GM21576 (cell line): ENCODE data around the gene CPNE7.

Experiments used
- ATAC-seq: cut with Tn5 transposase; IDR thresholded peaks from one replicate; pipeline ENCODE4 v1.9.1; 2021; ENCODE audit warnings: mild to moderate bottlenecking, moderate library complexity; ENCODE audit not compliant: unreplicated experiment

Gene CPNE7

DNA sequence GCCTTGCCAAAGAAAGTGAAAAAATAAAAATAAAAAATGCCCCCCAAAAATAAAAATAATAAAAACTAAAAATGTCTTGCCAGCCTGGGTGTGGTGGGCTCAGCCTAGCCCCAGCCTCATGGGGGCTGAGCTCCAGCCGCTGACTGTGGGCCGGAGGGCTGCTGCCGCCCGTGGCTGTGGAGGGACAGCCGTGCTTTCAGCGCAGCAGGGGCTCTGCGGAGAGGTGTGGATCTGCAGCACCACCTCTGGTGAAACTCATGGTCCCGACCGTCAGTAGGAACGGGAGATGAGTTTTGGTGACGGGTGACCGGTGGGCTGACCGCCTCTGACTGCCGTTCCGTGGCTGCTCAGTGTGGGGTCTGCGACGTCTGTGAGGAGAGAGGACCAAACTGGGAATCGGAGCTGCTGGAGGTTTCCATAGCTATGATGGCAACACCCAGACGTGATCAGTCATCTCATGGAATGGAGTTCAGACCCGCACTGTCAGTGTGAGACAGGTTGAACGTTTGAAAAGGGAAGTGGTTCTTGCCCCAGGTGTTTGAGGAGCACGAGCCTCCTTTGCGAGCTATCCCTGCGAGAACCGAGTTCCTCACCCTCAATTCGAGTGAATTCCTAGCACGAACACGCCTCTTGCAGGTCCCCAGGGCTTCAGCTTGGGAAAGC is 27.1 kb upstream of the CPNE7 start:
- ATAC-seq: no peak

- ATAC-seq: no peak
These were observed 26.4 kb upstream of the CPNE7 start for GRCh38 chr16:89549007-89549700.

GRCh38 chr16:89550421-89551007 is 25.0 kb upstream of the CPNE7 start:
- no peak for ATAC-seq

DNA sequence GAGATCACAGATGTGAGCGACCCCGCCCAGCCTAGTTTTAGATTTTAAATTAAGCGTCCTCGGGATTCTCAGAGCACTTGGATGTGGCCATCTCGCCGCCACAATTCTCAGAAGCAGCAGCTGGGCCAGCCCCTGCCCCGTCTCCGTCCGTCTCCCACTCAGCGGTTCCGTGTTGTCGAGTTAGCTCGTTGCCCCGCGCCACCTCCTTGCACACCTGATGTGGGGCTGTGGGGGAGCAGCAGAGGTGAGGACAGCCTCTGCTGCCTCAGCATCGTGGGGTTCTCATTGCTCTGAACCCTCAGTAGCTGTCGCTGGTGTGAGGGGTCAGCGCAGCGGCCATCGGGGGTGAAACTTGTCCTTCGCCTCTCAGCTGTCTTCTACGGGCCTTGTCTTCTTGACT is 23.2 kb upstream of the CPNE7 start:
- ATAC-seq: no peak

GRCh38 chr16:89552913-89553312 is 22.6 kb upstream of the CPNE7 start:
- ATAC-seq: no peak

DNA sequence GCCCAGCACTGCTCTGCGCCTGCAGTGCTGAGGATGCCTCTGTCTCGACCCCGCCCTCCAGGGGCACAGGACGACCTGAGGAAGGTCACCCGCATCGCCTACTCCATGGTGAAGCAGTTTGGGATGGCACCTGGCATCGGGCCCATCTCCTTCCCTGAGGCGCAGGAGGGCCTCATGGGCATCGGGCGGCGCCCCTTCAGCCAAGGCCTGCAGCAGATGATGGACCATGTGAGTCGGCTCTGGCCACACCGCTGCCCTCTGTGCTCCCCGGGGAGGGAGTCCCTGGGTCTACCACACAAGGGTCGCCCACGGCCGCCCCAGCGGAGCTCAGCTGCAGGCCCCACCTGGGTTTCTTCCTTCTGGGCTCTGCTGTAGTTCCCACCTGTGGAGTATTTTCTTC is 21.8 kb upstream of the CPNE7 start:
- no peak for ATAC-seq

DNA sequence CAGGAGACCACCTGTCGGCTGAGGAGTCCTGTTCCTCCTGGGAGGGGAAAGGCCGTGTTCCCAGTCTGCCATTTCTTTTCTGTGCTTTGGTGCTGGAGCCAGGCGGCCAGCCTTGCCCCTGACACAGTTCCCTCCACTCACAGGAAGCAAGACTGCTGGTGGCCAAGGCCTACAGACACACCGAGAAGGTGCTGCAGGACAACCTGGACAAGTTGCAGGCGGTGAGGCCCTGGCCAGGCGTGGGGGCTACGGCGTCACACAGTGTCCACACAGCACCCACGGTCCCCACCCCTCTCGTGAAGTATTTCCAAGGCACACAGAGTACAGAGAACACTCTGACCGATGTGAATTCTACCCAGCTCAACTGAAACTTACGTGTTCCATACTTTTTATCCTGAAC is 21.2 kb upstream of the CPNE7 start:
- no peak for ATAC-seq

- ATAC-seq: no peak
These were observed 20.3 kb upstream of the CPNE7 start for GRCh38 chr16:89555265-89555664.

DNA sequence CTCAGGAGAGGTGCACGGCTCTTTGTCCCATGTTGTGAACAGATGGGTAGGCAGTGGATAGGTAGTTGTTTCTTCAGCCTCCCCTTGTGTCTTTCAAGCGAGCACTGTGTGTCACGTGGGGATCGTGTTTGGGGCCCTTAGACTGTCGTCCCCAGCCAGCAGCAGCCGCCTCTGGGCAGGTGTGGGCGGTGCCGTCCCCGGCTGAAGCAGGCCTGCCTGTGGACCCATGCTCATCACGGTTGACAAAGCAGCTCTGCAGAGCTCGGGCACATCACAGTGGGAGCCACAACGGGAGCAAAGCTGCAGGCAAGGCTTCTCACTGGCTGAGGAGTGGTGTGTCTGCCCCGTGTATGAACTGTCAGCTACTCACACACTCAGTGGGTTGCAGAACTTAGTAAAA is 19.8 kb upstream of the CPNE7 start:
- no peak for ATAC-seq

- no peak for ATAC-seq
These were observed 18.5 kb upstream of the CPNE7 start for GRCh38 chr16:89556750-89557689.

DNA sequence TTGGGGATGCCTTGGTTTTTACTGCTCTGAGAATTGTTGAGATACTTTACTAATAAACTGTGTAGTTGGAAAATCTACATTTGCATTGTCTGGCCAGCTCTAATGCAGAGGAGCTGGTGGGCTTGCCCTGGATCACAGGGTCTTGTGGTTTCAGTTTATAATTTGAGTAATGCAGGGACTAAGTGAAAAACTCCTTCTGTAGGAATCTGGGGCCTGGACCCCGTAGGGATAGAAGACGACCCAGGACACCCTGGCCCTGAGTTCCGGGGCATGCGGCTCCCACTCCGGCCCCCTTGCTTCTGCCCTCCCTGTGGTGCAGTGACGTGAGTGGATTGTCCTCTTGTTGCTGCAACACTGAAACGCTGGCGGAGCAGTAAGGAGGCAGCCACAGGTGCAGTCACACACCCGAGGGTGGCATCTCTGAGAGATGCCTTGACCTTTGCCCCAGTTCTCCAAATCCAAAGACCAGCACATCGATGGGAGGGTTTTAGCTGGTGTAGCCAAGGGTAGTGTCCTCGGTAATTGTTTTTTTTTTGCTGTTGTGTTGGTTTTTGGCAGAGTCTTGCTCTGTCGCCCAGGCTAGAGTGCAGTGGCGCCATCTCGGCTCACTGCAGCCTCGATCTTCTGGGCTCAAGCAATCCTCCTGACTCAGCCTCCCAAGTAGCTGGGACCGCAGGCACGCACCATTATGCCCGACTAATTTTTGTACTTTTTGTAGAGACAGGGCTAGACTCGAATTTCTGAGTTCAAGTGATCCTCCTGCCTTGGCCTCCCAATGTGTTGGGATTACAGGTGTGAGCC is 17.7 kb upstream of the CPNE7 start:
- no peak for ATAC-seq

DNA sequence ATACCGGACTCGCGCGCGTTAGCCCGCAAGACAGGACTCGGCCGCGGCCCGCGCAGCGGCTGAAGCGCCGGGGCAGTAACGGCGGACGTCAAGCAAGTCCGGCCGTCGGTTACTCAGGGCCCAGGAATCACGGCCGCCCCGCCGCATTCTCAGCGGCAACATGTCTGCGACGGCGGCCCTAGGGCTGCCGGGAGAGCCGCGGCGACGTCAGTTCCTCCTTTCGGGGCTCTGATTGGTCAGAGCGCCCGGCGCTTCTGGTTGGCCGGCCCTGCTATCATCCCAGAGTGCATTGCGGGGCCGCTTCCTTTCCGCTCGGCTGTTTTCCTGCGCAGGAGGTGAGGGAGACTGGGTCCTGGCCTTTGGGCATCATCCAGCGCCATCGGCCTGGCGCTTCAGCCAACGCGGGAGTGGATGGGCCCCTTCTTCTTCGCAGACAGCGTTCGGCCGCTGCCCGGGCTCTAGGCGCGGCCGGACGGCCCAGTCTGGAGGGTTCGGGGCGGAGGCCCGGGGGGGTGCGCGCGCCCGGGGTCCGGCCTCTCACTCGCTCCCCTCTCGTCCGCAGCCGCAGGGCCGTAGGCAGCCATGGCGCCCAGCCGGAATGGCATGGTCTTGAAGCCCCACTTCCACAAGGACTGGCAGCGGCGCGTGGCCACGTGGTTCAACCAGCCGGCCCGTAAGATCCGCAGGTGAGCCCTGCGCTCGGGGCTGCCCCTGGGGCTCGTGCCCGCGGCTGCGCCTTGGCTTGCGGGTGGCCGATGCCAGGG is 15.0 kb upstream of the CPNE7 start, which contains the start of gene RPL13:
RPL13 (plus strand) TSS at position 305 of the 764 bp plus-strand sequence; CDS start at position 583, 278 bp downstream.
- ATAC-seq: peak; percentile 86

GRCh38 chr16:89561142-89561883 is 14.2 kb upstream of the CPNE7 start:
- no peak for ATAC-seq

- no peak for ATAC-seq
These were observed 13.5 kb upstream of the CPNE7 start for GRCh38 chr16:89561884-89562599.

- ATAC-seq: no peak
These were observed 12.6 kb upstream of the CPNE7 start for GRCh38 chr16:89562939-89563338.

DNA sequence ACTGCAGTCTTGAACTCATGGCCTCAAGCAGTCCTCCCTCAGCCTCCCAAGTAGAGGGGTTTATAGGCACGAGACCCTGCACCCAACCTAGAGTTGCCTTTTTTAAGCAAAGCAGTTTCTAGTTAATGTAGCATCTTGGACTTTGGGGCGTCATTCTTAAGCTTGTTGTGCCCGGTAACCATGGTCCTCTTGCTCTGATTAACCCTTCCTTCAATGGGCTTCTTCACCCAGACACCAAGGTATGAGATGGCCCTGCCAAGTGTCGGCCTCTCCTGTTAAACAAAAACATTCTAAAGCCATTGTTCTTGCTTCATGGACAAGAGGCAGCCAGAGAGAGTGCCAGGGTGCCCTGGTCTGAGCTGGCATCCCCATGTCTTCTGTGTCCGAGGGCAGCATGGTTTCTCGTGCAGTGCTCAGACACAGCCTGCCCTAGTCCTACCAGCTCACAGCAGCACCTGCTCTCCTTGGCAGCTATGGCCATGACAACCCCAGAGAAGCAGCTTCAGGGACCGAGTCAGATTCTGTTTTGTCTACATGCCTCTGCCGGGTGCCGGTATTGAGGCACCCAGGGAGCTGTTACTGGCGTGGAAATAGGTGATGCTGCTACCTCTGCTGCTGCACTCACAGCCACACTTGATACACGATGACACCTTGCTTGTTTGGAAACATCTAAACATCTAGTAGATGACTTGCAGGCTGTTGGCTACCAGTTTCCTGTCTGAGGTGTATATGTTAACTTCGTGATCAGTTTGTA is 11.7 kb upstream of the CPNE7 start:
- no peak for ATAC-seq

- ATAC-seq: no peak
These were observed 10.9 kb upstream of the CPNE7 start for GRCh38 chr16:89564476-89565255.
